Memory B cell (primary cell): ENCODE results near the gene MREG.
A peak's percentile ranks its signal among the peaks of the same experiment; 100 is the strongest.
"Not testable (repeated sequence)": the region's sequence is repeated elsewhere in the genome, so short reads cannot be mapped to it uniquely, and the experiment has no call there.

Experiments
- ATAC-seq: fragments of 150-1000 bp; cut with Tn5 transposase; 2 replicates; pipeline ENCODE4 v1.10.0; 2021; ENCODE audit warnings: low read depth, mild to moderate bottlenecking, moderate library complexity
- DNase-seq, 2 donors: peaks; one replicate each; pipeline ENCODE4 v3.0.0; 2022; ENCODE audit warnings: low spot score in 2 of 2
- H3K27ac Mint-ChIP-seq: one replicate; pipeline ENCODE4 v1.8.0; 2022; ENCODE audit warnings: mild to moderate bottlenecking, moderate library complexity, mixed read lengths
- H3K27me3 Mint-ChIP-seq: one replicate; pipeline ENCODE4 v1.8.0; 2022; ENCODE audit warnings: mixed read lengths
- H3K36me3 Mint-ChIP-seq: one replicate; pipeline ENCODE4 v1.8.0; 2022; ENCODE audit warnings: mild to moderate bottlenecking, mixed read lengths
- H3K4me1 Mint-ChIP-seq: one replicate; pipeline ENCODE4 v1.8.0; 2022; ENCODE audit warnings: mixed read lengths
- H3K4me3 Mint-ChIP-seq: one replicate; pipeline ENCODE4 v1.8.0; 2022; ENCODE audit warnings: mild to moderate bottlenecking, moderate library complexity, mixed read lengths
- H3K9me3 Mint-ChIP-seq: one replicate; pipeline ENCODE4 v1.8.0; 2022; ENCODE audit warnings: mixed read lengths

The MREG gene

GRCh38 chr2:216012830-216013079 is 596 bp downstream of the MREG start:
- no peak for DNase-seq
- no peaks in the 10 kb centered on the region for H3K27me3 Mint-ChIP-seq
- no peak for ATAC-seq
- no peaks in the 10 kb centered on the region for H3K9me3 Mint-ChIP-seq
- H3K4me1 Mint-ChIP-seq, result peaks cover 43% of the 10 kb centered on the region
- H3K4me3 Mint-ChIP-seq, result peak overlapping the region; percentile 93
- H3K36me3 Mint-ChIP-seq, result peaks cover 2% of the 10 kb centered on the region
- H3K27ac Mint-ChIP-seq, result peak overlapping the region; percentile 4

GRCh38 chr2:216012133-216012829 is 1.1 kb downstream of the MREG start:
- H3K36me3 Mint-ChIP-seq, result peaks cover 2% of the 10 kb centered on the region
- H3K4me3 Mint-ChIP-seq, result peak overlapping the region; percentile 93
- H3K27ac Mint-ChIP-seq, result peak overlapping the region; percentile 4
- no peaks in the 10 kb centered on the region for H3K9me3 Mint-ChIP-seq
- H3K27me3 Mint-ChIP-seq, result no peaks in the 10 kb centered on the region
- peaks cover 41% of the 10 kb centered on the region for H3K4me1 Mint-ChIP-seq
- ATAC-seq (no peak), DNase-seq (no peak)

GRCh38 chr2:216009215-216009614 is 4.1 kb downstream of the MREG start:
- peaks cover 38% of the 10 kb centered on the region for H3K4me1 Mint-ChIP-seq
- not testable (repeated sequence) for H3K27me3 Mint-ChIP-seq, H3K36me3 Mint-ChIP-seq, H3K9me3 Mint-ChIP-seq, H3K27ac Mint-ChIP-seq, H3K4me3 Mint-ChIP-seq, DNase-seq, ATAC-seq

GRCh38 chr2:216008387-216008786 is 5.0 kb downstream of the MREG start:
- DNase-seq, result no peak
- no peak for ATAC-seq
- Mint-ChIP-seq H3K36me3 (peaks cover 2% of the 10 kb centered on the region), H3K4me1 (peaks cover 42% of the 10 kb centered on the region), H3K4me3 (no peak overlapping the region), H3K9me3 (no peaks in the 10 kb centered on the region), H3K27ac (no peak overlapping the region), H3K27me3 (no peaks in the 10 kb centered on the region)

DNA sequence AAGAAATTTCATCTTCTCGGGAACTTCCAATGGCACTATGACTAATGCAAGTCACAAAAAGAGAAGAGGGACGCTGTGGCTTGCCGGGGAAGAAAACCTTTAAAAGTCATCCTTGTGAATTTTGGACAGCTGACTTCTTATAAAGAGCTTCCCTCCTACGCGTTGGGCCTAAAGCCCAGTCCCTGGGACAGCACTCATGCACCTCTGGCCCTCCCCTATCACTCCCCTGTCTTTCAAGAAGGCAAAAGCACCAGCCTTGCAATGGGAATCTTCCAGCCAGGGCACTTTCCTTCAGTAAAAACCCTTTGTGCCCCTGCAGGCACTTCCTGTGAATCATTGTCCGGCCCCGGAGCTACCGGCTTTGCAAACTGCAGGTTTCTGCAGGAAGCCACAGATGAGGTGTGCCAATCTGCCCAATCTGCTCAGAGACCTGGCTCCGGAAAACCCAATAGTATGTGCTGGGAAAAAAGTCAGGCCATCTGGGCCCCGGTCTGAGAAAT is 7.1 kb downstream of the MREG start:
- Mint-ChIP-seq H3K4me1 (peaks cover 37% of the 10 kb centered on the region), H3K9me3 (no peaks in the 10 kb centered on the region), H3K36me3 (peaks cover 2% of the 10 kb centered on the region), H3K27me3 (no peaks in the 10 kb centered on the region), H3K4me3 (peak overlapping the region; percentile 38), H3K27ac (no peak overlapping the region)
- DNase-seq (no peak), ATAC-seq (no peak)

DNA sequence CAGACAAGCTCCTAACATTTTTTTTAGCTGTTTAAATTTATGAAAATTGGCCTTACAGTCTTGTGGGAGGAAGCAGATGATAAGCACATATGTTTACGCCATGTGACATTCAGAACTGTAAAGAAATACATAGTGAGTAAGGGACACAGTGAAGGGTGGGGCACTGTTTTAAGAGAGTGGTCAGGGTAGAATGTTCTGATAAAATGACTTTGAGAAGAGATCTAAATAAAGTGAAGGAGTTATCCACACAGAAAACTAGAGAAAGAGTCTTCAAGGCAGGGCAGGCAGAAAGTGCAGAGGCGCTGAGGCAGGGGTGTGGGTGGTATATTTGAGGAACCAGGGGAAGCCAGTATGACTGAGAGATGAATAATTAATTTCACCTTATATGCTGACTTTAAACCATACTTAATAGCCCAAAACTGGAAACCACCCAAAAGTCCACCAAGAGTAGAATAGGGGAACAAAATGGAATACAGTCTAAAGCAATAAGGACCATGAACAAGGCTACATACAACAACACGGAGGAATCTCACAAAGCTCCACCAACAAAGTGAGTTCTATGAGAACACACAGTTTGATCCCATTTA is 8.6 kb downstream of the MREG start:
- ATAC-seq (peak; percentile 79), DNase-seq (no peak)
- H3K27me3 Mint-ChIP-seq, result no peaks in the 10 kb centered on the region
- H3K9me3 Mint-ChIP-seq, result no peaks in the 10 kb centered on the region
- no peak overlapping the region for H3K4me3 Mint-ChIP-seq
- peaks cover 2% of the 10 kb centered on the region for H3K36me3 Mint-ChIP-seq
- H3K4me1 Mint-ChIP-seq, result peaks cover 37% of the 10 kb centered on the region
- H3K27ac Mint-ChIP-seq, result peak overlapping the region; percentile 88

DNA sequence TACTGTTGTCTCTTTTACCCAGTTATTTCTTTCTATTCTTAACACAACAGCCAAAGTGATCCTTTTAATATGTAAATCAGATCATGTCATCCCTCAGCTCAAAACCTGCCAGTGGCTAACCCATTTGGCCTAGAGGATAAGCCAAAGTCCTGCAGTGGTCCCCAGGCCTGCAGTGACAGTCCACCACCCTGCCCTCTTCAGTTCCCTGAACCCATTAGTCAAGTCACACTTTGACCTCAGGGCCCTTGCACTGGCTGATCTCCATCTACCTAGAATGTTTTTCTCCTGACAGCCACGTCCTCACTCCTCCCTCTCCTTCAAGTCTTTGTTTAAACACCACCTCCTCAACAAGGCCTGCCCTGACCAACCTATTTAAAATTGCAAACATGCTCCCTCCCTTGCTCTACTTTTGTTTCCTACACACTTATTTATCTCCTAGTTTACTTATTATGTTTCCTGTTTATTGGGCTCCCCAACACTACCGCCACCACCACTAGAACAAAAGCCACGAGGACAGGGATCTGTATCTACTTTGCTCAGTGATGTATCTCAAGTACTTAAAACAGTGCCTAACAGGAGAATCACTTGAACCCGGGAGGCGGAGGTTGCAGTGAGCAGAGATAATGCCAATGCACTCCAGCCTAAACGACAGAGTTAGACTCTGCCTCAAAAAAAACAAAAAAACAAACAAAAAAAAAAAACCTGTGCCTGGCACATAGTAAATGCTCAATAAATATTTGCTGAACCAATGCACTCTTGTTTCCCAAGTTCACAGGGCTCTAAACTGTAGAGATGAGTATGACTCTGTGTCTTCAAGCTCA is 9.3 kb downstream of the MREG start:
- Mint-ChIP-seq H3K9me3 (no peaks in the 10 kb centered on the region), H3K36me3 (peaks cover 2% of the 10 kb centered on the region), H3K4me3 (no peak overlapping the region), H3K27me3 (no peaks in the 10 kb centered on the region), H3K27ac (peak overlapping the region; percentile 88), H3K4me1 (peaks cover 37% of the 10 kb centered on the region)
- DNase-seq (no peak), ATAC-seq (no peak)

DNA sequence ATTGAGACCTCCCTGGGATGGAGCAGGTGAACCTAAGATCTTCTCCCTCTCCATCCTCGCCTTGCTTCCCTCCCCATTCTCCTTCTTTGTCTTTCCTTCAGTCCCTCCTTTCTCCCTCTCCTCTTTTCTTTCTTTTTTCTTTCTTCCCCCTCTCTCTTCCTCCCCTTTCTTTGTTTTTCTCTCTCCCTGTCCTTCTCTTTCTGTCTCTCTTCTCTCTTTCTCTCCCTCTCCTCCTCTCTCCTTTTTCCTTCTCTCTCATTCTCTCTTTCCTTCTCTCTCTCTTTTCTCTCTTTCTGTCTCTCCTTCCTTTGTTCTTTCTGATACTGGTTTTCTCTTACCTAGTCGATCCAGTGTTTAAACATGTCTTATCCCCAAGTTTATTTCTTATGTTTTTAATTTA is 10.7 kb downstream of the MREG start:
- Mint-ChIP-seq H3K36me3 (peaks cover 2% of the 10 kb centered on the region), H3K27ac (peak overlapping the region; percentile 73), H3K27me3 (no peaks in the 10 kb centered on the region), H3K4me3 (peak overlapping the region; percentile 30), H3K4me1 (peaks cover 32% of the 10 kb centered on the region), H3K9me3 (no peaks in the 10 kb centered on the region)
- no peak for ATAC-seq
- DNase-seq, result no peak

DNA sequence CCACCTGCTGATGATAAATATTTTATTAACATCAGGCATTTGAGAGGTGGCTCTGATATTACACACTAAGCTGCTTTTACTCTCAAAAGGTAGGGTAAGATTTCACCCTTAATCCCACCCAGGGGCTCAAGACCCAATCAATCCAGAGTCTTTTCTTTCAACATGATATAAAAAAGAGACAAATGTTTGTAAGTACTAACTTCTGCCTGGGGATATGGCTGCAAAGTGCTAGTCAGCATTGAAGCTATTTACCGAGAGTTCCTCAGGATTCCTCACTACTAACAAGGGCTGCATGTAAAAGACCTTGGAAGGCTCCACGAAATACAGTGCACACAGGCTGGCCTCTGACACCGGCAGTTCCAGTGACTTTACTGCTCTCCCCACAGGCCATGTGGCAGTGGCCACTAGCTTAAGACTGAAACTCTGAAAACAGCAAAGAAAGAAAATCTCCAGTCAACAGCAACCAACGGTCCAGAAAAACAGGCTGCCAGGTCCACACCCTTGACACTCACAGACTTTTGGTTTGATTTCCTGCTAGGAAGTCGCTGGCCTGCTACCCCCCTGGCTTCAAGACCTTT is 11.2 kb downstream of the MREG start:
- peaks cover 35% of the 10 kb centered on the region for H3K4me1 Mint-ChIP-seq
- no peaks in the 10 kb centered on the region for H3K27me3 Mint-ChIP-seq
- H3K36me3 Mint-ChIP-seq, result peaks cover 5% of the 10 kb centered on the region
- ATAC-seq (no peak), DNase-seq (no peak)
- no peaks in the 10 kb centered on the region for H3K9me3 Mint-ChIP-seq
- H3K4me3 Mint-ChIP-seq, result peak overlapping the region; percentile 30
- peak overlapping the region; percentile 73 for H3K27ac Mint-ChIP-seq

- H3K4me1 Mint-ChIP-seq, result peaks cover 31% of the 10 kb centered on the region
- DNase-seq (no peak), ATAC-seq (peak; percentile 18)
- H3K4me3 Mint-ChIP-seq, result no peak overlapping the region
- H3K9me3 Mint-ChIP-seq, result no peaks in the 10 kb centered on the region
- no peak overlapping the region for H3K27ac Mint-ChIP-seq
- H3K36me3 Mint-ChIP-seq, result peaks cover 5% of the 10 kb centered on the region
- H3K27me3 Mint-ChIP-seq, result no peaks in the 10 kb centered on the region
Measured at GRCh38 chr2:216001216-216002100, 11.9 kb downstream of the MREG start.

DNA sequence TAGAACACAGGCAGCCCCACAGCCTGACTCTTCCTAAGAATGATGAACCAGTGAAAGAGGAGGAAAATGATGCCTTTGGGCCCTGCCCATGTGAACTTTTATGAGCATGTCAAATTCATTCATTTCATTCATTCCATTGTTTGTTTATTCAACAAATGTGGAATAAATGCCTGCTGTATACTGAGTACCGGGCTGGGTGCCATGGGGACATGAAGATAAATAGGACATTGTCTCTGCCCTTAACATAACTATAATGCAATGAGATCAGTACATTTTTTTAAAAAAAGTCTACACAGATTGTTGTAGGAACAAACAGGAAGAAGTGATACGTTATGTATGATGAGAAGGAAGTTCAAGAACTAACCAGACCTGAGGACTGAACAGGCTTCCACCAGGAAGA is 14.7 kb downstream of the MREG start:
- H3K27me3 Mint-ChIP-seq, result no peaks in the 10 kb centered on the region
- DNase-seq (no peak), ATAC-seq (no peak)
- H3K4me3 Mint-ChIP-seq, result no peak overlapping the region
- H3K9me3 Mint-ChIP-seq, result peaks cover 1% of the 10 kb centered on the region
- H3K36me3 Mint-ChIP-seq, result peaks cover 14% of the 10 kb centered on the region
- no peak overlapping the region for H3K27ac Mint-ChIP-seq
- H3K4me1 Mint-ChIP-seq, result peaks cover 14% of the 10 kb centered on the region

DNA sequence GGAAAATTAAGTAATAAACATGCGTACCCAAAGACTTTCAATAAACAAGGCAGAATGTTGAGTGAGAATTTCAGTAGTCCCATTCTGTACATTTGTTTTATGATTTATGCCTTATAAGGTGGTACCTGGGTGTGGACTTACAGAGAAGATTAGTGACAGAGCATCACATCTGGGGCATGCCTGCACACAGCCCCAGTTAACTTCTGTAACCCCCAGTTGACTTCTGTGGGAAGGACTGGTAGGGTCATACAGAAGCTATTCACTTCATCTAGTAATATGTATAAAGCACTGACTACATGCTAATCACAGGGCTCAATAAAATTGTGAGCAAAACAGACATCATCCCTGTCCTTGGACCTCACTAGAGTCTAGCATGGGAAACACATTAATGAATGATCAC is 16.1 kb downstream of the MREG start:
- peaks cover 22% of the 10 kb centered on the region for H3K36me3 Mint-ChIP-seq
- no peaks in the 10 kb centered on the region for H3K27me3 Mint-ChIP-seq
- H3K4me3 Mint-ChIP-seq, result no peak overlapping the region
- DNase-seq (no peak), ATAC-seq (no peak)
- peaks cover 1% of the 10 kb centered on the region for H3K9me3 Mint-ChIP-seq
- peaks cover 4% of the 10 kb centered on the region for H3K4me1 Mint-ChIP-seq
- no peak overlapping the region for H3K27ac Mint-ChIP-seq

GRCh38 chr2:215994911-215995310 is 18.4 kb downstream of the MREG start:
- Mint-ChIP-seq H3K27ac (no peak overlapping the region), H3K27me3 (no peaks in the 10 kb centered on the region), H3K4me3 (no peak overlapping the region), H3K9me3 (peaks cover 10% of the 10 kb centered on the region), H3K4me1 (peaks cover 7% of the 10 kb centered on the region), H3K36me3 (peaks cover 44% of the 10 kb centered on the region)
- DNase-seq, result no peak
- no peak for ATAC-seq
